Trophoblast cell (in vitro differentiated cells and primary cell): ENCODE measurements around the gene FLACC1.

ENCODE experiments used
- DNase-seq, 2 donors: peaks; one replicate each; pipeline ENCODE4 v3.0.0-alpha.2; 2016
- H2AFZ ChIP-seq: 2 replicates; pipeline ENCODE4 v1.6.1; 2013; ENCODE audit warnings: low read length, moderate library complexity, mild to moderate bottlenecking; ENCODE audit not compliant: insufficient read depth, poor library complexity
- H2AK5ac ChIP-seq: 2 replicates; pipeline ENCODE4 v1.6.1; 2013; ENCODE audit warnings: mild to moderate bottlenecking, low read length
- H2BK120ac ChIP-seq: 2 replicates; pipeline ENCODE4 v1.6.1; 2013; ENCODE audit warnings: low read length, mild to moderate bottlenecking, moderate library complexity; ENCODE audit not compliant: insufficient read depth, poor library complexity
- H2BK12ac ChIP-seq: 2 replicates; pipeline ENCODE4 v1.6.1; 2013; ENCODE audit warnings: mild to moderate bottlenecking, low read length, moderate library complexity
- H2BK5ac ChIP-seq: 2 replicates; pipeline ENCODE4 v1.6.1; 2013; ENCODE audit warnings: low read length, low read depth, moderate library complexity, mild to moderate bottlenecking; ENCODE audit not compliant: poor library complexity
- H3K14ac ChIP-seq: 2 replicates; pipeline ENCODE4 v1.6.1; 2013; ENCODE audit warnings: mild to moderate bottlenecking, low read length
- H3K18ac ChIP-seq: 2 replicates; pipeline ENCODE4 v1.6.1; 2013; ENCODE audit warnings: mild to moderate bottlenecking, low read length
- H3K23ac ChIP-seq: 2 replicates; pipeline ENCODE4 v1.6.1; 2013; ENCODE audit warnings: low read length
- H3K27ac ChIP-seq: 2 replicates; pipeline ENCODE4 v1.5.1; 2013; ENCODE audit warnings: low read depth, mild to moderate bottlenecking, inconsistent platforms, low read length, moderate library complexity
- H3K27me3 ChIP-seq: 2 replicates; pipeline ENCODE4 v1.6.1; 2013; ENCODE audit warnings: inconsistent platforms, mild to moderate bottlenecking, low read length, moderate library complexity; ENCODE audit not compliant: insufficient read depth
- H3K36me3 ChIP-seq, 2 experiments: 1 replicate in 1 of 2; 2 replicates in 1 of 2; pipeline ENCODE4 v1.6.1; 2013; ENCODE audit warnings: low read length in 2 of 2, mild to moderate bottlenecking in 2 of 2, moderate library complexity in 1 of 2; ENCODE audit not compliant: insufficient read depth in 2 of 2, control insufficient read depth in 1 of 2
- H3K4ac ChIP-seq: 2 replicates; pipeline ENCODE4 v1.6.1; 2013; ENCODE audit warnings: low read depth, mild to moderate bottlenecking, low read length, moderate library complexity
- H3K4me1 ChIP-seq, 2 experiments: 1 replicate in 1 of 2; 2 replicates in 1 of 2; pipeline ENCODE4 v1.6.1; 2013; ENCODE audit warnings: low read length in 2 of 2, mild to moderate bottlenecking in 2 of 2, moderate library complexity in 1 of 2; ENCODE audit not compliant: insufficient read depth in 2 of 2, control insufficient read depth in 1 of 2
- H3K4me2 ChIP-seq: 2 replicates; pipeline ENCODE4 v1.6.1; 2013; ENCODE audit warnings: inconsistent platforms, mild to moderate bottlenecking, low read length, moderate library complexity
- H3K4me3 ChIP-seq: 2 replicates; pipeline ENCODE4 v1.5.1; 2013; ENCODE audit warnings: mild to moderate bottlenecking, low read depth, low read length, inconsistent platforms
- H3K79me1 ChIP-seq: one replicate; pipeline ENCODE4 v1.6.1; 2013; ENCODE audit warnings: low read length
- H3K79me2 ChIP-seq: 2 replicates; pipeline ENCODE4 v1.6.1; 2013; ENCODE audit warnings: low read length, mild to moderate bottlenecking; ENCODE audit not compliant: control insufficient read depth, insufficient read depth, poor library complexity
- H3K9ac ChIP-seq: 2 replicates; pipeline ENCODE4 v1.6.1; 2013; ENCODE audit warnings: mild to moderate bottlenecking, low read length
- H3K9me3 ChIP-seq: 2 replicates; pipeline ENCODE4 v1.6.1; 2013; ENCODE audit warnings: low read depth, mild to moderate bottlenecking, control low read depth, inconsistent platforms, low read length; ENCODE audit not compliant: insufficient read depth
- H4K12ac ChIP-seq: 2 replicates; pipeline ENCODE4 v1.6.1; 2013; ENCODE audit warnings: low read depth, mild to moderate bottlenecking, low read length, moderate library complexity
- H4K8ac ChIP-seq: 2 replicates; pipeline ENCODE4 v1.6.1; 2013; ENCODE audit warnings: low read depth, mild to moderate bottlenecking, low read length, moderate library complexity
- H4K91ac ChIP-seq: one replicate; pipeline ENCODE4 v1.6.1; 2013; ENCODE audit warnings: low read depth, mild to moderate bottlenecking, low read length, moderate library complexity
- whole genome bisulfite sequencing: extraction: QIAGEN DNeasy Blood & Tissue Kit; methylation state at CpG from one replicate; pipeline ENCODE4 v1.1.7; 2013; ENCODE audit warnings: missing lambda C conversion rate; ENCODE audit not compliant: insufficient read length, insufficient coverage; ENCODE audit errors: extremely low coverage; 5-methylcytosine and 5-hydroxymethylcytosine counted together

The FLACC1 gene

DNA sequence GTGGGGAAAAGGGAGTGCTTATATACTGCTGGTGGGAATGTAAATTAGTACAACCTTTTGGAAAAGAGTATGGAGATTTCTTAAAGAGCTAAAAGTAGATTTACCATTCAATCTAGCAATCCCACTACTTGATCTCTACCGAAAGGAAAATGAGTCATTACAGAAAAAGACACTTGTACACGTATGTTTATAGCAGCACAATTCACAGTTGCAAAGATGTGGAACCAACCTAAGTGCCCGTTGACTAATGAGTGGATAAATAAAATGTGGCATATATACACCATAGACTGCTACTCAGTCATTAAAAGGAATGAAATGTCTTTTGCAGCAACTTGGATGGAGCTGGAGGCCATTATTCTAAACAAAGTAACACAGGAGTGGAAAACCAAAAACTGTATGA lies 29.5 kb downstream of the FLACC1 start:
- WGBS: no CpG with 5 or more reads among the region's 3 CpGs
- Histone ChIP-seq H3K4me1 (no peaks in the 10 kb centered on the region), H3K9ac (no peak overlapping the region), H2AFZ (no peak overlapping the region), H3K18ac (no peak overlapping the region), H3K23ac (no peak overlapping the region), H3K27ac (no peak overlapping the region), H2BK5ac (no peak overlapping the region), H3K14ac (no peak overlapping the region), H3K79me2 (no peaks in the 10 kb centered on the region), H4K8ac (no peak overlapping the region), H4K91ac (no peak overlapping the region), H2AK5ac (no peak overlapping the region), H3K4ac (no peak overlapping the region), H3K36me3 (no peaks in the 10 kb centered on the region), H2BK12ac (no peak overlapping the region), H2BK120ac (no peak overlapping the region), H3K9me3 (no peaks in the 10 kb centered on the region), H3K27me3 (no peaks in the 10 kb centered on the region), H4K12ac (no peak overlapping the region), H3K4me2 (no peak overlapping the region), H3K79me1 (no peaks in the 10 kb centered on the region), H3K4me3 (no peak overlapping the region)
- DNase-seq: no peak

DNA sequence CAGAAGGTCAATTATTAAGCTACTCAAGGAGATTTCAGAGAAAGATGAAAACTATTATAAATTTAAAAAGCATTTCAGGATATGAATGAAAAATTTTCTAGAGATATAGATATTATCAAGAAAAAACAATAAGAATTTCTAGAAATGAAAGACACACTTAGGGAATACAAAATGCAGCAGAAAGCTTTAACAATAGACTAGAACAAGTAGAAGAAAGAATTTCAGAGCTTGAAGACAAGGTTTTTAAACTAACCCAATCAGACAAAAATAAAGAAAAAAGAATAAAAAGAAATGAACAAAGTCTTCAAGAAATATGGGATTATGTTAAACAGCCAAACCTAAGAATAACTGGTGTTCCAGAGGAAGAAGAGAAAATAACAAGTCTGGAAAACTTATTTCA lies 34.4 kb downstream of the FLACC1 start:
- Histone ChIP-seq H3K4me3 (no peak overlapping the region), H3K27ac (no peak overlapping the region), H3K4ac (no peak overlapping the region), H4K12ac (no peak overlapping the region), H3K18ac (no peak overlapping the region), H3K27me3 (no peaks in the 10 kb centered on the region), H3K9ac (no peak overlapping the region), H2BK5ac (no peak overlapping the region), H3K79me1 (no peaks in the 10 kb centered on the region), H2AFZ (no peak overlapping the region), H4K91ac (no peak overlapping the region), H2AK5ac (no peak overlapping the region), H3K14ac (no peak overlapping the region), H3K4me2 (no peak overlapping the region), H3K23ac (no peak overlapping the region), H3K36me3 (no peaks in the 10 kb centered on the region), H4K8ac (no peak overlapping the region), H2BK12ac (no peak overlapping the region), H2BK120ac (no peak overlapping the region), H3K9me3 (peaks cover 4% of the 10 kb centered on the region), H3K79me2 (no peaks in the 10 kb centered on the region), H3K4me1 (no peaks in the 10 kb centered on the region)
- DNase-seq: no peak

DNA sequence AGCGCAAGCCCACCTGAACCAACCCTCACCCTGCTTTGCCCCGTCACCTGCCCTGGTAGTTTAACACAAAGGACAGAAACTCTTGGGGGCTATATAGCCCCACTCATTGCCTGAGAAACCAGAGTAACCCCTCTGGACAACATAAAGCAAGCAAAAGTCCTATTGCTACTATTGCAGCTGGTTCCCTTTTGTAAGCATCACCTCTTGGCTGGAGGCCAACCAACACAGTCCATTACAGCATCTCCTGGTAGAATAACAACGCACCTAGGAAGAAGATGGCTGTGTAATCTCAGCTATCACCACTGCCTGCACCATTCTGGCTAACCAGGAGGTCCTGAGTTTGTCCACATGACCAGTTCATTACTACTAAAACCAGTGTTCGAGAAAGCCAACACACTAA lies 36.4 kb downstream of the FLACC1 start:
- H3K23ac ChIP-seq: no peak overlapping the region
- no peaks in the 10 kb centered on the region for H3K36me3 ChIP-seq
- no peaks in the 10 kb centered on the region for H3K27me3 ChIP-seq

DNA sequence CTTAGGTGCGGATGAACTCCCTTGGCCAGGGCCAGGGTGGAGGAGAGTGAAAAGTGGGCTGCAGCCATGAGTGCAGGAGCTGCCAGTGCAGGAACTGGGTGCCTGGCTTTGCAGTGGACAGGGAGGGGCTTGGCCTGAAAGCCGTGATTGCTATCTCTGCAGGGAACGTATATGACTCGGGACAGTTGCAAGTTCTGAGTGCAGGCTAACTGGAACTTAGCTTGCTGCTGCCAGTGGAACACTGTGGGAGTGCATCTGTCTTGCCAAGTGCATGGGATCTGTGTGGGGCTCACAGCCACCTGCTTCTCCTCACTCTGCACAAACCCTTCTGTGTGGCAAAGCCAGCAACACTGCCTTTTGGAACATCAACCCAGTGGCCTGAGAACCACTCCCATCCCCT lies 36.9 kb downstream of the FLACC1 start:
- no peak overlapping the region for H3K9ac ChIP-seq
- WGBS: no CpG with 5 or more reads among the region's 4 CpGs
- no peak overlapping the region for H2BK120ac ChIP-seq
- no peak for DNase-seq
- no peak overlapping the region for H2BK5ac ChIP-seq
- no peak overlapping the region for H3K4me3 ChIP-seq
- H3K9me3 ChIP-seq: peaks cover 4% of the 10 kb centered on the region
- H3K18ac ChIP-seq: no peak overlapping the region
- H4K91ac ChIP-seq: no peak overlapping the region
- H3K4me1 ChIP-seq: no peaks in the 10 kb centered on the region
- no peak overlapping the region for H3K4ac ChIP-seq
- H3K27ac ChIP-seq: no peak overlapping the region
- H3K23ac ChIP-seq: no peak overlapping the region
- H4K12ac ChIP-seq: no peak overlapping the region
- no peaks in the 10 kb centered on the region for H3K79me1 ChIP-seq
- H2BK12ac ChIP-seq: no peak overlapping the region
- H3K14ac ChIP-seq: no peak overlapping the region
- H3K79me2 ChIP-seq: no peaks in the 10 kb centered on the region
- no peaks in the 10 kb centered on the region for H3K36me3 ChIP-seq
- no peak overlapping the region for H2AK5ac ChIP-seq
- H4K8ac ChIP-seq: no peak overlapping the region
- H3K27me3 ChIP-seq: no peaks in the 10 kb centered on the region
- no peak overlapping the region for H3K4me2 ChIP-seq
- H2AFZ ChIP-seq: no peak overlapping the region

More for the DNA sequence above, 36.4 kb downstream of the FLACC1 start:
- Histone ChIP-seq H3K79me1 (no peaks in the 10 kb centered on the region), H2BK12ac (no peak overlapping the region), H3K9ac (no peak overlapping the region), H3K18ac (no peak overlapping the region), H4K91ac (no peak overlapping the region), H2BK120ac (no peak overlapping the region), H2BK5ac (no peak overlapping the region), H3K4me1 (no peaks in the 10 kb centered on the region), H4K12ac (no peak overlapping the region), H3K4me3 (no peak overlapping the region), H3K27ac (no peak overlapping the region), H3K79me2 (no peaks in the 10 kb centered on the region), H3K14ac (no peak overlapping the region), H3K4ac (no peak overlapping the region), H4K8ac (no peak overlapping the region), H3K9me3 (peaks cover 4% of the 10 kb centered on the region), H2AFZ (no peak overlapping the region), H3K4me2 (no peak overlapping the region), H2AK5ac (no peak overlapping the region)
- WGBS: no CpG with 5 or more reads among the region's 4 CpGs
- no peak for DNase-seq
